Measurements from ENCODE around the gene ZNF814.

GRCh38 chr19:57802269-57802668 lies 86.6 kb downstream of the ZNF814 start:
- no peak for TF ChIP-seq CTCF (conservative IDR thresholded peaks at IDR 0.05 in 1 of 2, IDR thresholded peaks at IDR 0.05 in 1 of 2; ENCODE audit: extremely low read depth in 1 of 2, insufficient read depth in 1 of 2, low read depth in 1 of 2, low read length in 2 of 2)
- TF ChIP-seq EZH2 (IDR thresholded peaks at IDR 0.05; ENCODE audit: borderline replicate concordance, low read length), result no peak

Data from mammary epithelial cell (primary cell).